MCF 10A (cell line): ENCODE measurements around the gene AGBL1. TPM values are rescaled to one million over a fixed set of nuclear protein-coding genes. Genes with fewer than 3 reads are reported as not detected.

Source experiments
- BruUV-seq: library from RNA; stranded (reverse); fragments of 400-500 nt; replicated peaks from 2 replicates; lab custom pipeline; 2021; lab: Mats Ljungman, UMichigan
- CTCF ChIA-PET: fragments of 300-600 bp; sonication (Branson Sonifier 250); formaldehyde crosslinking; extraction: SDS; loops from one replicate; lab custom pipeline; 2021; ENCODE audit warnings: antibody characterized with exemption, inconsistent platforms; lab: Yijun Ruan, JAX
- POLR2A ChIA-PET: fragments of 300-600, 350-650 bp; sonication (Branson Sonifier 250); formaldehyde crosslinking; extraction: SDS; loops from one replicate; lab custom pipeline; 2020; ENCODE audit warnings: antibody characterized with exemption, inconsistent platforms; lab: Yijun Ruan, JAX
- DNase-seq: peaks from one replicate; pipeline ENCODE4 v3.0.0-alpha.2; 2018; ENCODE audit not compliant: unreplicated experiment
- H3K27ac Mint-ChIP-seq: one replicate; pipeline ENCODE4 v1.8.0; 2022; ENCODE audit warnings: mild to moderate bottlenecking, low read depth, mixed read lengths; ENCODE audit not compliant: unreplicated experiment
- H3K27me3 Mint-ChIP-seq: one replicate; pipeline ENCODE4 v1.8.0; 2022; ENCODE audit warnings: mixed read lengths; ENCODE audit not compliant: insufficient read depth, unreplicated experiment
- H3K36me3 Mint-ChIP-seq: one replicate; pipeline ENCODE4 v1.8.0; 2022; ENCODE audit warnings: mild to moderate bottlenecking, moderate library complexity, mixed read lengths; ENCODE audit not compliant: insufficient read depth, unreplicated experiment
- H3K4me1 Mint-ChIP-seq: one replicate; pipeline ENCODE4 v1.8.0; 2022; ENCODE audit warnings: mixed read lengths; ENCODE audit not compliant: insufficient read depth, unreplicated experiment
- H3K4me3 Mint-ChIP-seq: one replicate; pipeline ENCODE4 v1.8.0; 2022; ENCODE audit warnings: mild to moderate bottlenecking, moderate library complexity, mixed read lengths; ENCODE audit not compliant: unreplicated experiment
- H3K9me3 Mint-ChIP-seq: one replicate; pipeline ENCODE4 v1.8.0; 2022; ENCODE audit warnings: mixed read lengths; ENCODE audit not compliant: unreplicated experiment
- CTCF ChIP-seq: fragments of 200-600 bp; IDR thresholded peaks from one replicate; pipeline ENCODE4 v1.8.0; 2022; ENCODE audit warnings: antibody characterized with exemption, mild to moderate bottlenecking; ENCODE audit not compliant: unreplicated experiment
- intact Hi-C: fragments of 100-400 bp; cut with micrococcal nuclease; formaldehyde crosslinking; loops from 2 replicates; pipeline ENCODE4 v1.14.1; 2022
- total RNA-seq: library from RNA; stranded (reverse); gene quantifications from 2 replicates; pipeline ENCODE4 v1.2.3, GENCODE V29; 2022

The AGBL1 gene
- total RNA-seq, 1 experiment from 2014 or later: not detected

- no peak overlapping the region for H3K4me3 Mint-ChIP-seq
Observed at GRCh38 chr15:86829245-86829644, 749.6 kb downstream of the AGBL1 start.

GRCh38 chr15:86830304-86830703, 750.6 kb downstream of the AGBL1 start:
- BruUV-seq: no TSS peak
- no peak for DNase-seq
- ChIA-PET CTCF (no interaction called here), POLR2A (no interaction called here)
- Mint-ChIP-seq H3K9me3 (peaks cover 15% of the 10 kb centered on the region), H3K4me1 (no peaks in the 10 kb centered on the region), H3K4me3 (no peak overlapping the region), H3K27me3 (peaks cover 7% of the 10 kb centered on the region), H3K36me3 (no peaks in the 10 kb centered on the region), H3K27ac (no peak overlapping the region)
- intact Hi-C loops: no loop called here
- no peak for TF ChIP-seq CTCF

More at GRCh38 chr15:86829245-86829644, 749.6 kb downstream of the AGBL1 start:
- TF ChIP-seq CTCF: no peak
- no peak overlapping the region for H3K27ac Mint-ChIP-seq
- no peaks in the 10 kb centered on the region for H3K36me3 Mint-ChIP-seq
- no peaks in the 10 kb centered on the region for H3K4me1 Mint-ChIP-seq
- peaks cover 15% of the 10 kb centered on the region for H3K9me3 Mint-ChIP-seq
- intact Hi-C loops: no loop called here
- no peak for DNase-seq
- H3K27me3 Mint-ChIP-seq: peaks cover 7% of the 10 kb centered on the region
- no TSS peak for BruUV-seq
- ChIA-PET POLR2A (no interaction called here), CTCF (no interaction called here)

GRCh38 chr15:86833595-86833994, 753.9 kb downstream of the AGBL1 start:
- no peaks in the 10 kb centered on the region for H3K4me1 Mint-ChIP-seq
- ChIA-PET POLR2A (no interaction called here), CTCF (no interaction called here)
- no peak overlapping the region for H3K4me3 Mint-ChIP-seq
- BruUV-seq: no TSS peak
- H3K36me3 Mint-ChIP-seq: no peaks in the 10 kb centered on the region
- TF ChIP-seq CTCF: no peak
- DNase-seq: no peak
- H3K27ac Mint-ChIP-seq: no peak overlapping the region
- H3K27me3 Mint-ChIP-seq: no peaks in the 10 kb centered on the region
- H3K9me3 Mint-ChIP-seq: peaks cover 15% of the 10 kb centered on the region
- intact Hi-C loops: no loop called here

- CTCF ChIA-PET: no interaction called here
- Mint-ChIP-seq H3K27ac (no peak overlapping the region), H3K4me1 (no peaks in the 10 kb centered on the region), H3K36me3 (no peaks in the 10 kb centered on the region), H3K4me3 (no peak overlapping the region), H3K27me3 (no peaks in the 10 kb centered on the region), H3K9me3 (peaks cover 15% of the 10 kb centered on the region)
- POLR2A ChIA-PET: no interaction called here
- no peak for DNase-seq
- intact Hi-C loops: no loop called here
- TF ChIP-seq CTCF: no peak
- no TSS peak for BruUV-seq
Observed at GRCh38 chr15:86834115-86834863, 754.6 kb downstream of the AGBL1 start.
